ENCODE measurements around the gene MMP23B.
"Not testable (repeated sequence)": the region's sequence is repeated elsewhere in the genome, so short reads cannot be mapped to it uniquely, and the experiment has no call there.

Gene MMP23B

GRCh38 chr1:1671365-1672119 is 39.6 kb downstream of the MMP23B start:
- no peak for DNase-seq

- no peak for DNase-seq
These were observed 40.4 kb downstream of the MMP23B start for GRCh38 chr1:1672181-1672965.

- not testable (repeated sequence) for DNase-seq
These were observed 42.8 kb downstream of the MMP23B start for GRCh38 chr1:1674806-1675205.

GRCh38 chr1:1675218-1675617 is 43.2 kb downstream of the MMP23B start:
- DNase-seq, result not testable (repeated sequence)

GRCh38 chr1:1676087-1676486 is 44.1 kb downstream of the MMP23B start:
- DNase-seq, result not testable (repeated sequence)

- DNase-seq, result peak; percentile 41
These were observed 46.0 kb downstream of the MMP23B start for GRCh38 chr1:1677718-1678580.

- DNase-seq, result no peak
These were observed 46.8 kb downstream of the MMP23B start for GRCh38 chr1:1678581-1679380.

- no peak for DNase-seq
These were observed 48.3 kb downstream of the MMP23B start for GRCh38 chr1:1680031-1680911.

GRCh38 chr1:1680912-1681273 is 48.9 kb downstream of the MMP23B start:
- no peak for DNase-seq

GRCh38 chr1:1683104-1683905 is 51.3 kb downstream of the MMP23B start:
- DNase-seq, result no peak
